SK-N-SH (cell line): ENCODE data around the gene MAGI2. TPM values are rescaled to one million over a fixed set of nuclear protein-coding genes. Genes with fewer than 3 reads are reported as not detected.

Source experiments
- CTCF ChIA-PET: fragments of 300-600, 350-600 bp; formaldehyde crosslinking; extraction: SDS; loops from one replicate; lab custom pipeline; 2021; lab: Yijun Ruan, JAX
- POLR2A ChIA-PET: fragments of 350-600 bp; sonication (Branson Sonifier 250); formaldehyde crosslinking; extraction: SDS; loops from one replicate; lab custom pipeline; 2020; ENCODE audit warnings: antibody characterized with exemption, inconsistent platforms; lab: Yijun Ruan, JAX
- DNase-seq: peaks from one replicate; pipeline ENCODE4 v3.0.0; 2012
- H2AFZ ChIP-seq: fragments of 200-600 bp; sonication (generic); 2 replicates; pipeline ENCODE4 v1.8.1; 2016; ENCODE audit warnings: antibody characterized with exemption, mild to moderate bottlenecking, low read depth
- H3F3A ChIP-seq: fragments of 200-600 bp; sonication (generic); replicated peaks from 2 replicates; pipeline ENCODE3; 2016; ENCODE audit warnings: antibody characterized with exemption, mild to moderate bottlenecking; ENCODE audit not compliant: insufficient read depth
- H3K27ac ChIP-seq, 2 experiments: fragments of 200-500 bp in 1 of 2; fragments of 200-600 bp in 1 of 2; sonication (Bioruptor generic) in 1 of 2; sonication (generic), shearing (Covaris generic) in 1 of 2; 2 replicates each; pipeline versions ENCODE4 v1.5.1 to v1.6.1; 2014 to 2016; ENCODE audit warnings: low read depth in 2 of 2, inconsistent platforms in 1 of 2, low read length in 1 of 2, mild to moderate bottlenecking in 1 of 2, mixed read lengths in 1 of 2
- H3K27me3 ChIP-seq: fragments of 200-600 bp; sonication (generic), shearing (Covaris generic); 2 replicates; pipeline ENCODE4 v1.6.1; 2016; ENCODE audit warnings: mixed run types; ENCODE audit not compliant: insufficient read depth
- H3K36me3 ChIP-seq, 2 experiments: fragments of 200-500 bp in 1 of 2; fragments of 200-600 bp in 1 of 2; sonication (Bioruptor generic) in 1 of 2; sonication (generic) in 1 of 2; replicated peaks in 1 of 2; 2 replicates each; pipeline versions ENCODE3 to v1.5.1; 2014 to 2016; ENCODE audit warnings: low read length in 1 of 2, mild to moderate bottlenecking in 1 of 2; ENCODE audit not compliant: insufficient read depth in 2 of 2, control insufficient read depth in 1 of 2
- H3K4me1 ChIP-seq, 2 experiments: fragments of 200-500 bp in 1 of 2; fragments of 200-600 bp in 1 of 2; sonication (Bioruptor generic) in 1 of 2; sonication (generic), shearing (Covaris generic) in 1 of 2; 2 replicates each; pipeline versions ENCODE4 v1.5.1 to v1.6.1; 2014 to 2016; ENCODE audit warnings: low read depth in 1 of 2, low read length in 1 of 2, mixed run types in 1 of 2; ENCODE audit not compliant: insufficient read depth in 2 of 2, control insufficient read depth in 1 of 2
- H3K4me2 ChIP-seq: fragments of 200-600 bp; sonication (generic), shearing (Covaris generic); 2 replicates; pipeline ENCODE4 v1.6.1; 2017; ENCODE audit warnings: mixed run types
- H3K4me3 ChIP-seq, 2 experiments: fragments of 200-500 bp in 1 of 2; fragments of 200-600 bp in 1 of 2; sonication (Bioruptor generic) in 1 of 2; sonication (generic), shearing (Covaris generic) in 1 of 2; 2 replicates each; pipeline versions ENCODE4 v1.5.1 to v1.8.1; 2014 to 2016; ENCODE audit warnings: low read depth in 2 of 2, inconsistent platforms in 1 of 2, low read length in 1 of 2, mild to moderate bottlenecking in 1 of 2, mixed read lengths in 1 of 2, moderate library complexity in 1 of 2
- H3K79me2 ChIP-seq: fragments of 200-600 bp; sonication (generic); 2 replicates; pipeline ENCODE4 v1.8.1; 2017; ENCODE audit warnings: mild to moderate bottlenecking; ENCODE audit not compliant: insufficient read depth
- H3K9ac ChIP-seq: fragments of 200-600 bp; sonication (generic); 2 replicates; pipeline ENCODE4 v1.6.1; 2017; ENCODE audit warnings: mixed run types
- H3K9me2 ChIP-seq: fragments of 200-600 bp; sonication (generic); 2 replicates; pipeline ENCODE4 v1.6.1; 2017; ENCODE audit warnings: mixed run types
- H3K9me3 ChIP-seq: fragments of 200-600 bp; sonication (generic); 2 replicates; pipeline ENCODE4 v1.6.1; 2017; ENCODE audit warnings: mixed run types, mild to moderate bottlenecking, moderate library complexity
- H4K20me1 ChIP-seq: fragments of 200-600 bp; sonication (generic); 2 replicates; pipeline ENCODE4 v1.6.1; 2017; ENCODE audit warnings: mild to moderate bottlenecking, mixed run types; ENCODE audit not compliant: insufficient read depth
- EZH2phosphoT487 ChIP-seq: fragments of 200-600 bp; sonication (generic); IDR thresholded peaks from 2 replicates; pipeline ENCODE4 v1.6.1; 2017; ENCODE audit warnings: low read depth, mixed run types, mild to moderate bottlenecking, antibody characterized with exemption, moderate library complexity, borderline replicate concordance
- JUND ChIP-seq: IDR thresholded peaks from 2 replicates; pipeline ENCODE4 v1.4.0; 2012
- MAX ChIP-seq: IDR thresholded peaks from 2 replicates; pipeline ENCODE4 v1.4.0; 2012; ENCODE audit warnings: low read depth
- MXI1 ChIP-seq: IDR thresholded peaks from 2 replicates; pipeline ENCODE4 v1.6.1; 2012; ENCODE audit warnings: mild to moderate bottlenecking, low read depth, low read length, improper control_type of control experiment
- RCOR1 ChIP-seq: fragments of 150-350 bp; IDR thresholded peaks from 2 replicates; pipeline ENCODE4 v1.6.1; 2017; ENCODE audit warnings: antibody characterized with exemption, low read length
- REST ChIP-seq: IDR thresholded peaks from 2 replicates; pipeline ENCODE4 v1.6.1; 2012; ENCODE audit warnings: mild to moderate bottlenecking, low read depth, low read length, moderate library complexity
- RXRA ChIP-seq: IDR thresholded peaks from 2 replicates; pipeline ENCODE4 v1.4.0; 2012; ENCODE audit warnings: low read depth, mild to moderate bottlenecking, borderline replicate concordance
- SIN3A ChIP-seq: IDR thresholded peaks from 2 replicates; pipeline ENCODE4 v1.6.1; 2012; ENCODE audit warnings: low read depth, mild to moderate bottlenecking, low read length, moderate library complexity, borderline replicate concordance
- SMC3 ChIP-seq: IDR thresholded peaks from 2 replicates; pipeline ENCODE4 v1.6.1; 2012; ENCODE audit warnings: low read depth, low read length, improper control_type of control experiment
- TCF12 ChIP-seq: IDR thresholded peaks from 2 replicates; pipeline ENCODE4 v1.4.0; 2012
- YY1 ChIP-seq: IDR thresholded peaks from 2 replicates; pipeline ENCODE4 v1.4.0; 2012; ENCODE audit warnings: low read depth, mild to moderate bottlenecking
- ZBTB33 ChIP-seq: IDR thresholded peaks from 2 replicates; pipeline ENCODE4 v1.4.0; 2012; ENCODE audit warnings: low read depth, borderline replicate concordance
- WGBS: methylation state at CpG from one replicate; pipeline ENCODE4 v1.1.6; 2017; ENCODE audit warnings: low lambda C conversion rate; 5-methylcytosine and 5-hydroxymethylcytosine counted together
- polyA plus RNA-seq, 3 experiments: library from polyadenylated mRNA; depleted of rRNA; stranded (reverse); fragments of >200 nt; gene quantifications; 2 replicates each; pipeline ENCODE4 v1.2.3, GENCODE V29; 2012
- TF ChIP-seq, protein P1 (sequence below): fragments of 150-350 bp; IDR thresholded peaks from 2 replicates; pipeline ENCODE4 v1.6.1; 2016; ENCODE audit warnings: mild to moderate bottlenecking, low read depth, low read length

MAGI2 gene
- polyA plus RNA-seq, 1 of the 3 experiments (the other 2 are of a cell fraction) = 1.1 TPM

- TF ChIP-seq MAX = peak; percentile 8; the same call in 1 of the 2 replicates
These were observed 818.3 kb downstream of the MAGI2 start (continued) for GRCh38 chr7:78635026-78635793.

DNA sequence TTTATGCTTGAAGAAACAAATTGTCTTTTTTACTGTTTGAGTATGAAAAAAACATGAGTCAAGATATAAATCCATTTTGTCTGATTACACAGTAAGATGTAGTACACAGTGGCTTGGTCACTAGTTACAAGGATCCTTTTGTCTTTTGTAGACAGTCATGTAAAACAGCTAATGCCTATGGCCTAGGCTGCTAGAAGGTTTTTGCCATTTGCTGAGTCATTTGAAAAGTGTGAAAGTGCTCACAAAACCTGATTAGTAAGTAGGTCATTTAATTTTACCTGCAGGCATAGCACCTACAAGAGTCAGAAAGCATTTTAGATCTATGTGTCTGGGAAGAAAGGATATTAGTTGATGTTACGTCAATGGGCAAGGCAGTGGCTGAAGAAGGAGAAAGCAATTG, 819.4 kb downstream of the MAGI2 start:
- 95% methylated on average over 1 of the region's 1 CpG for WGBS
- CTCF ChIA-PET = no interaction called here

GRCh38 chr7:78620920-78621319, 832.5 kb downstream of the MAGI2 start:
- H3K4me2 ChIP-seq = no peak overlapping the region
- H3K27ac ChIP-seq = no peak overlapping the region
- no peak overlapping the region for H3K4me3 ChIP-seq
- POLR2A ChIA-PET = no interaction called here
- WGBS = 61% methylated on average over 2 of the region's 2 CpGs
- no peaks in the 10 kb centered on the region for H3K27me3 ChIP-seq
- CTCF ChIA-PET = no interaction called here
- DNase-seq = no peak
- H3K79me2 ChIP-seq = no peaks in the 10 kb centered on the region
- no peak for TF ChIP-seq TCF12
- TF ChIP-seq MAX = no peak
- TF ChIP-seq EZH2phosphoT487 = no peak
- no peak for TF ChIP-seq JUND
- peak; percentile 97 for TF ChIP-seq REST
- no peak for TF ChIP-seq YY1
- no peak overlapping the region for H2AFZ ChIP-seq
- H4K20me1 ChIP-seq = no peaks in the 10 kb centered on the region
- no peaks in the 10 kb centered on the region for H3K4me1 ChIP-seq
- H3K9me2 ChIP-seq = no peaks in the 10 kb centered on the region
- H3K9me3 ChIP-seq = no peaks in the 10 kb centered on the region
- H3F3A ChIP-seq = no peaks in the 10 kb centered on the region
- H3K9ac ChIP-seq = no peak overlapping the region
- no peaks in the 10 kb centered on the region for H3K36me3 ChIP-seq

More for the DNA sequence above, 819.4 kb downstream of the MAGI2 start:
- no peaks in the 10 kb centered on the region for H4K20me1 ChIP-seq
- TF ChIP-seq RXRA (no peak), ZBTB33 (no peak), YY1 (no peak), MXI1 (no peak), SMC3 (no peak), SIN3A (no peak), RCOR1 (no peak)
- TF ChIP-seq, protein P1, sequence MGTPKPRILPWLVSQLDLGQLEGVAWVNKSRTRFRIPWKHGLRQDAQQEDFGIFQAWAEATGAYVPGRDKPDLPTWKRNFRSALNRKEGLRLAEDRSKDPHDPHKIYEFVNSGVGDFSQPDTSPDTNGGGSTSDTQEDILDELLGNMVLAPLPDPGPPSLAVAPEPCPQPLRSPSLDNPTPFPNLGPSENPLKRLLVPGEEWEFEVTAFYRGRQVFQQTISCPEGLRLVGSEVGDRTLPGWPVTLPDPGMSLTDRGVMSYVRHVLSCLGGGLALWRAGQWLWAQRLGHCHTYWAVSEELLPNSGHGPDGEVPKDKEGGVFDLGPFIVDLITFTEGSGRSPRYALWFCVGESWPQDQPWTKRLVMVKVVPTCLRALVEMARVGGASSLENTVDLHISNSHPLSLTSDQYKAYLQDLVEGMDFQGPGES = no peak
- peaks cover under 1 to 10% of the 10 kb centered on the region in 2 experiments; a peak in 1 of 4 replicates for H3K4me1 ChIP-seq
- H3K36me3 ChIP-seq = no peaks in the 10 kb centered on the region
- no peak for DNase-seq
- H3K4me2 ChIP-seq = no peak overlapping the region
- no peaks in the 10 kb centered on the region for H3K9me3 ChIP-seq
- no peaks in the 10 kb centered on the region for H3K79me2 ChIP-seq
- no peak overlapping the region for H3K4me3 ChIP-seq
- no peaks in the 10 kb centered on the region for H3K9me2 ChIP-seq
- H3K9ac ChIP-seq = no peak overlapping the region
- peak overlapping the region in 1 of 2 experiments; percentile 65; a peak in 2 of 4 replicates for H3K27ac ChIP-seq
- POLR2A ChIA-PET = no interaction called here
- no peak overlapping the region; the same call in 1 of the 2 replicates for H2AFZ ChIP-seq
- peaks cover 24% of the 10 kb centered on the region for H3F3A ChIP-seq
- H3K27me3 ChIP-seq = no peaks in the 10 kb centered on the region
